ENCODE measurements around the gene TMEM40.

TMEM40 gene

DNA sequence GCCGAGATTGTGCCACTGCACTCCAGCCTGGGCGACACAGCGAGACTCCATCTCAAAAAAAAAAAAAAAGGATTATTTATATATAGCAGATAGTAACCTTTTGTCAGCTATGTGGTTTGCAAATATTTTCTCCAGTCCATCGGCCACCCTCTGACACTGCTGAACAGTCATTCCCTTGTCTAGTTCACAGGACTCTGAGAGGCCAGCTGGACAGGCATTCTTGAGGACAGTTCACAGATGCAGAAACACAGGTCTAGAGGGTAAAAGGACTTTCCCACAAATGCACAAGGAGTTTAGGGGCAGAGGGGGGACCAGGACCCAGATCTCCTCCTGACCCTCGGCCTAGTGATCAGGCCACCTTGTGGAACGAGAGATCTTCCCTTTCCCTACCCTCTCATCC, 7.5 kb upstream of the TMEM40 start:
- no peak overlapping the region for H3K9ac ChIP-seq (ENCODE audit: low read length)

DNA sequence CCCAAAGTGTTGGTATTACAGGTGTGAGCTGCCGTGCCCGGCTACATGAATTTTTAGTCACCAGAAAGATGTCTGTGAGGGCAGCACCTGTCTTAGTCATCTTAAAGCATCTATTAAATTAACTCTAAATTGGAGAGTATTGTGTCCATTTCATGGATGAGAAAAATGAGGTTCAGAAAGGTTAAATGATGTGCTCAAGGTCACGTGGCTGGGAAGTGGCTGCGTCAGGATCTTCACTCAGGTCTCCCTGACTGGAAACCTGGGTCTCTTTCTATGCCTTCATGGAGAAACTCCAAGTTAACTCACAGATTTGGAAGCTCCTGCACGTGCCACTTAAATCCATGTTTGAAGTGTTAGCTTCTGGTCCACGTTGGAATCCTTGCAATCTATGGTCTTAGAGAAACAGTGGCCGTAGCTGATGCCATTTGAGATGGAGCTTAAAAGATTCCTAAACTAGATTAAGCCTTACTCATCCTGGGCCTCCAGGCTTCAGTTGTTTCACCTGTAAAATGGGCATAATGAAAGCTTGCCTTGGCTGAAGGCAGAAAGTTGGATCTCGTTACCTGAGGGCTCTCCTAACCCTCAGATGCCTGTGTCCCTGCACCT, 5.2 kb upstream of the TMEM40 start:
- H3K4me2 ChIP-seq (ENCODE audit: low read length) = no peak overlapping the region
- H3K4me1 ChIP-seq (ENCODE audit: low read length) = no peaks in the 10 kb centered on the region
- H3K9ac ChIP-seq (ENCODE audit: low read length) = no peak overlapping the region
- H3K27ac ChIP-seq (ENCODE audit: low read length) = no peak overlapping the region
- no peaks in the 10 kb centered on the region for H3K9me3 ChIP-seq (ENCODE audit: insufficient read depth, low read length)
- H3K27me3 ChIP-seq (ENCODE audit: low read depth, low read length) = peaks cover 16% of the 10 kb centered on the region
- H2AFZ ChIP-seq (ENCODE audit: low read depth, low read length) = no peak overlapping the region
- H3K36me3 ChIP-seq (replicated peaks; ENCODE audit: low read depth, low read length) = no peaks in the 10 kb centered on the region
- H3K79me2 ChIP-seq (ENCODE audit: low read length) = no peaks in the 10 kb centered on the region
- H3K4me3 ChIP-seq (ENCODE audit: low read length) = no peak overlapping the region
- TF ChIP-seq, protein P1, sequence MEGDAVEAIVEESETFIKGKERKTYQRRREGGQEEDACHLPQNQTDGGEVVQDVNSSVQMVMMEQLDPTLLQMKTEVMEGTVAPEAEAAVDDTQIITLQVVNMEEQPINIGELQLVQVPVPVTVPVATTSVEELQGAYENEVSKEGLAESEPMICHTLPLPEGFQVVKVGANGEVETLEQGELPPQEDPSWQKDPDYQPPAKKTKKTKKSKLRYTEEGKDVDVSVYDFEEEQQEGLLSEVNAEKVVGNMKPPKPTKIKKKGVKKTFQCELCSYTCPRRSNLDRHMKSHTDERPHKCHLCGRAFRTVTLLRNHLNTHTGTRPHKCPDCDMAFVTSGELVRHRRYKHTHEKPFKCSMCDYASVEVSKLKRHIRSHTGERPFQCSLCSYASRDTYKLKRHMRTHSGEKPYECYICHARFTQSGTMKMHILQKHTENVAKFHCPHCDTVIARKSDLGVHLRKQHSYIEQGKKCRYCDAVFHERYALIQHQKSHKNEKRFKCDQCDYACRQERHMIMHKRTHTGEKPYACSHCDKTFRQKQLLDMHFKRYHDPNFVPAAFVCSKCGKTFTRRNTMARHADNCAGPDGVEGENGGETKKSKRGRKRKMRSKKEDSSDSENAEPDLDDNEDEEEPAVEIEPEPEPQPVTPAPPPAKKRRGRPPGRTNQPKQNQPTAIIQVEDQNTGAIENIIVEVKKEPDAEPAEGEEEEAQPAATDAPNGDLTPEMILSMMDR (IDR thresholded peaks at IDR 0.05; ENCODE audit: low read depth, low read length) = no peak
- TF ChIP-seq EZH2phosphoT487 (IDR thresholded peaks at IDR 0.05; ENCODE audit: low read depth) = no peak
- H4K20me1 ChIP-seq (ENCODE audit: insufficient read depth, low read length) = no peaks in the 10 kb centered on the region

More for the DNA sequence above, 7.5 kb upstream of the TMEM40 start:
- H3K79me2 ChIP-seq (ENCODE audit: low read length) = no peaks in the 10 kb centered on the region
- TF ChIP-seq EZH2phosphoT487 (IDR thresholded peaks at IDR 0.05; ENCODE audit: low read depth) = no peak
- TF ChIP-seq, protein P1 (IDR thresholded peaks at IDR 0.05; ENCODE audit: low read depth, low read length) = no peak
- H3K9me3 ChIP-seq (ENCODE audit: insufficient read depth, low read length) = no peaks in the 10 kb centered on the region
- no peaks in the 10 kb centered on the region for H4K20me1 ChIP-seq (ENCODE audit: insufficient read depth, low read length)
- peaks cover 16% of the 10 kb centered on the region for H3K27me3 ChIP-seq (ENCODE audit: low read depth, low read length)
- no peaks in the 10 kb centered on the region for H3K36me3 ChIP-seq (replicated peaks; ENCODE audit: low read depth, low read length)
- H2AFZ ChIP-seq (ENCODE audit: low read depth, low read length) = no peak overlapping the region
- H3K4me2 ChIP-seq (ENCODE audit: low read length) = no peak overlapping the region
- H3K4me1 ChIP-seq (ENCODE audit: low read length) = no peaks in the 10 kb centered on the region
- H3K4me3 ChIP-seq (ENCODE audit: low read length) = no peak overlapping the region
- H3K27ac ChIP-seq (ENCODE audit: low read length) = no peak overlapping the region

DNA sequence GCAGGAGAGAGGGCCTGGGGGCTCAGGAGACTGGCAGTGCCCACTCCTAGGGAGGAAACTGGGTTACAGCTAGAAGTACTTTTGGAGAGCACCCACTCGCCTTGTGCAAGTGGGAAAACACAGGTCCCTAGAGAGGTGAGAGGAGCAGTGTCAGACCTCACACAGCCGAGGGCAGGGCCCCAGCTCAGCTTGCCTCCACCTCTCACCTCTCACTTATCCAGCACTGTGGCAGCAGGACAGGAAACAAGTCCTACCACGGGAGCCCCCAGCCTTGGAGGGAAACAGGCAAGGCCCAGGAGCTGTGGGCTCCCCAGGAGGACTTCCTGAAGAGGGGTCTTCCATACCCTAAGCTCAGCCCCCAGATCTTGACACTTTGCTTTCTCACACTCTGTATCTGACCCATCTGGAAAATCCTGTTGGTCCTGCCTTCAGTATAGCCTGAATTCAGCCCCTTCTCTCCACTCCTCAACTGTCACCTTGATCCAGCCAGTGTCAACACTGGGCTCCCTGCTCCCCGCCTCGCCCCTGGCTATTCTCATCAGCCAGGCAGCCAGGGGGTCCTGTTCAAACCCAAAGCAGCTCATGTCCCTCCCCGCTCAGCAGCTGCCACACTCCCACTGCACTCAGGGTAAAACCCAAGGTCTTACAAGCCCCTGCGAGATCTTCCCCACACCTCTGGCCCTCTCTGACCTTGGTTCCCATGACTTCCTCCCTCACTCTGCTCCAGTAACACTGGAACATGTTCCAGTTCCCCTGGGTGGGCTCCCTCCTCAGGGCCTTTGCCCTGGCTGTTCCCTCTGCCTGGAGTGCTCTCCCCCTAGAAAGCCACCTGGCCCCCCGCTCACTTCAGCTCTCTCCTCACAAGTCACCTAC, 870 bp upstream of the TMEM40 start:
- Histone ChIP-seq H3K27me3 (ENCODE audit: low read depth, low read length) (peaks cover 34% of the 10 kb centered on the region), H4K20me1 (ENCODE audit: insufficient read depth, low read length) (no peaks in the 10 kb centered on the region), H3K4me2 (ENCODE audit: low read length) (no peak overlapping the region)

More for the DNA sequence above, 870 bp upstream of the TMEM40 start:
- Histone ChIP-seq H3K9me3 (ENCODE audit: insufficient read depth, low read length) (no peaks in the 10 kb centered on the region), H2AFZ (ENCODE audit: low read depth, low read length) (no peak overlapping the region), H3K27ac (ENCODE audit: low read length) (no peak overlapping the region), H3K4me3 (ENCODE audit: low read length) (no peak overlapping the region), H3K9ac (ENCODE audit: low read length) (no peak overlapping the region), H3K79me2 (ENCODE audit: low read length) (no peaks in the 10 kb centered on the region), H3K4me1 (ENCODE audit: low read length) (peaks cover 12% of the 10 kb centered on the region), H3K36me3 (replicated peaks; ENCODE audit: low read depth, low read length) (no peaks in the 10 kb centered on the region)
- TF ChIP-seq EZH2phosphoT487 (IDR thresholded peaks at IDR 0.05; ENCODE audit: low read depth) = no peak
- TF ChIP-seq, protein P1 (IDR thresholded peaks at IDR 0.05; ENCODE audit: low read depth, low read length) = no peak

Measured in OCI-LY3 (cell line).